ENCODE measurements around the gene SREBF1. TPM values are rescaled to one million over a fixed set of nuclear protein-coding genes. Genes with fewer than 3 reads are reported as not detected.

Gene SREBF1
- 78.0 and 86.9 TPM in 2 replicates for total RNA-seq
- long read RNA-seq, partial matches to known transcripts = 1 of 2 reads
- long read RNA-seq, other reads (novel, unspliced or antisense) = 1 of 2 reads

DNA sequence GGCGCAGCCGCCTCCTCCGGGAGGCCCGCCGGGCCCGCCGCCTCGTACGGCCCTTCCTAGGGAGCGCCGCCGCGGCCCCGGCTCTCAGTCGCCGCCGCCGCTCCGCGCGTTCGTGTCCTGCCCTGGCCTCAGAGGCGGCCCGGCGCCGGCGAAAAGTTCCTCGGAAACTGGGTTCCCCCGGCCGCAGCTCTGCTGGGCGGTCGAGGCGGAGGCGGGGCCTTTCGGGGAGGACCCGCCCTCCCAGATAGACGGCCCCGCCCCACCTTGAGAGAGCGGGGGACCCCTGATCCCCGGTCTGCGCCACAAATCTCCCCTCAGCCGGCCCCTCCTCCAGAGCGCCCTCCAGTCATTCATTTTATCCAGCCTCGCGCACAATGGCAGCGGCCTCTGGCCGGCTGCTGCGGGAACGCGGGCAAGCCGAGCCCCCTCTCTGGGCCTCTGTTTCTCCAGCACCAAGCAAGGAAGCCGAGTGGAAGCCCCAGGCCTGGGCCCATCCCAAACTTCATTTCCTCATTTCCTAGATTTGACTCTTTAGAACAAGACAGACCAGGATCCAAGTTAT lies at the start of gene SREBF1:
Gene SREBF1, minus strand, starts transcription at position 169 of the 562 bp plus-strand sequence. CDS start 169 bp downstream, outside the sequence.
- Mint-ChIP-seq H3K36me3 (ENCODE audit: unreplicated experiment) (peaks cover 2% of the 10 kb centered on the region), H3K4me1 (ENCODE audit: unreplicated experiment) (peaks cover 73% of the 10 kb centered on the region), H3K27me3 (ENCODE audit: unreplicated experiment) (no peaks in the 10 kb centered on the region), H3K4me3 (ENCODE audit: unreplicated experiment) (peak within 1 kb of the TSS; percentile 80), H3K27ac (ENCODE audit: unreplicated experiment) (peak within 1 kb of the TSS; percentile 96), H3K9me3 (ENCODE audit: unreplicated experiment) (no peaks in the 10 kb centered on the region)
- peak; percentile 87 for DNase-seq (ENCODE audit: extremely low spot score, unreplicated experiment)
- no peak for TF ChIP-seq CTCF (IDR thresholded peaks at IDR 0.05)

DNA sequence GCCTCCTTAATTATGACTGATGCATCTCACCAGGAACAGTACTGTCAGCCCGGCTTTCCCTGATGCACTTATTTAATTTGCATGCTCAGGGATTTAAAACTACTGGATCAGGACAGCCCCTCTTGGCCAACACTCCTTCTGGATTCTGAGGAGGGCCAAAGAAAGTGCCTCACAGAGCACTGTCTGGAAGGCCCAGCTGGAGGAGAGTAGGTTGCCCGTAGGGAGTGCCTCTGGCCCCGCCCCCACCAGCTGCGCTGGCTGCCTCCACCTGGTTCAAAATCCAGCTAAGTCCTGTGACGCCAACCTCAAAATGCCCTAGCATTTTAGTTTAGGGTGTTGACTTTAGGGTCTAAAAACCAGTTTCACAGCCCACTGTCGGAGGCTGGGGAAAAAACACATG lies 49.4 kb upstream of the SREBF1 start:
- H3K27me3 Mint-ChIP-seq (ENCODE audit: unreplicated experiment) = no peaks in the 10 kb centered on the region
- H3K27ac Mint-ChIP-seq (ENCODE audit: unreplicated experiment) = no peak overlapping the region
- peaks cover 42% of the 10 kb centered on the region for H3K36me3 Mint-ChIP-seq (ENCODE audit: unreplicated experiment)
- no peak overlapping the region for H3K4me3 Mint-ChIP-seq (ENCODE audit: unreplicated experiment)
- no peaks in the 10 kb centered on the region for H3K9me3 Mint-ChIP-seq (ENCODE audit: unreplicated experiment)
- no peak for DNase-seq (ENCODE audit: extremely low spot score, unreplicated experiment)
- H3K4me1 Mint-ChIP-seq (ENCODE audit: unreplicated experiment) = peaks cover 12% of the 10 kb centered on the region
- TF ChIP-seq CTCF (IDR thresholded peaks at IDR 0.05) = no peak

DNA sequence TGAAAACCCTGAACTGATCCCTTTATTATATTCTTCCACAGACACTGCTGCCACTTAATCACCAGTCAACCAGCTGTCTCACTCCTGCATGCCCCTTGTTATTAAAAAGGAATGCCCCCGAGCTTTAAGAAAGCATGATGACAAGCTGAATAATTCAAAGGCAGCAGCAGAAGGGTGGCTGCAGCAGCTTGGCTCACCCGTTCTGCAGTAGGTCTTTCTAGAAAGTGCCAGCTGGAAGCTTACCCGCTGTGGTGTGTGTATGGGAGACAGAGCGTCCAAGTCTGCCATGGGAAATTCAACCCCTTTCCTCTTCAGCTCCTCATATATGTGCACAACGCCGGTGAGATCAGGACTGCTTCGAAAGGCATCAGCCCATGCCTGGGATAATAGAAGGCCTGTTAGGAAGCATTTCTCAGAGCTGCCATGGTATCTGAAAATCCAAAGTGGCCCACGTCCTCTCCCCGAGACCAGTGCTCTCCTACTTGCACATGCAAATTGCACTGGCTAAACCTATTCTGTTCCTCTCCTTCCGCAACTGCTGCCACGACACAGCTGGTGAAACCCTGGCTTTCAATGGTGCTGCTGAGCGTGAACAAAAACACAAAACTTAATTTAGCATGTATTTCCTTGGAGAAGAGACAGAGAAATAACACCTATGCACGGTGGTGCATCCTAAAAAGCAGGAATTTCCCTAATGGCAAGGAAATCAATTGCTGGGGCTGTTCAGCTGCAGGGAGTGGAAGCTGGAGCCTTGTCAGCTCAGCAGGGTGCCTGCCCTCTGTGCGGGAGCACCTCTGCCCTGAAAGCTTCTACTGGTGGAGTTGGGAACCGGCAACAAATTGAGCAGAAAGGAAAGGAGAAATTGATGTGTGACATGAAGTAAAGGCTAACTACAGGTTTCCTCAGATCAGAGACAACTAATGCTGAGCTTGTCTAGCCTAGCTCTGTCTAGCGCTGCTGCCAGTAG lies 47.9 kb upstream of the SREBF1 start:
- Mint-ChIP-seq H3K4me3 (ENCODE audit: unreplicated experiment) (no peak overlapping the region), H3K27me3 (ENCODE audit: unreplicated experiment) (no peaks in the 10 kb centered on the region), H3K9me3 (ENCODE audit: unreplicated experiment) (no peaks in the 10 kb centered on the region), H3K4me1 (ENCODE audit: unreplicated experiment) (peaks cover 13% of the 10 kb centered on the region), H3K27ac (ENCODE audit: unreplicated experiment) (no peak overlapping the region), H3K36me3 (ENCODE audit: unreplicated experiment) (peaks cover 39% of the 10 kb centered on the region)
- TF ChIP-seq CTCF (IDR thresholded peaks at IDR 0.05) = no peak
- no peak for DNase-seq (ENCODE audit: extremely low spot score, unreplicated experiment)

DNA sequence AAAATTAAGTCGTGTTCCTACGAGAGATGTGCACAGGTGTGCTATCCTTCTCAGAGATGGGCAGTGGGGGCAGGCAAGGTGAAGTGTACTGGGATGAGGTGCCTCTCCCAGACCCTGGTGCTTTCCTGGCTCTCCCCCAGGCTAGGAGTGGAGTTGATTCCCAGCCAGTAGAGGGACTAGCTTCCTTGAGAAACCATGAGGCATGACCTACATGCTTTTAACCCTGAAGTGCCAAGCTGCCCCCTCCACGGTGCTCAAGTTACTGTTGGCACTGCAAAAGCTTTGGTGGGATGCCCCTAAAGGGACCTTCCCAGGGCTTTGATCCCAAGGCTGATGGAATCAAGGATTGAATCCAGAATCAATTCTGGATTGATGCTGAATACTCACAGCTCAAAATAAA lies 47.0 kb upstream of the SREBF1 start:
- Mint-ChIP-seq H3K36me3 (ENCODE audit: unreplicated experiment) (peaks cover 44% of the 10 kb centered on the region), H3K27ac (ENCODE audit: unreplicated experiment) (no peak overlapping the region), H3K27me3 (ENCODE audit: unreplicated experiment) (no peaks in the 10 kb centered on the region), H3K4me3 (ENCODE audit: unreplicated experiment) (no peak overlapping the region), H3K9me3 (ENCODE audit: unreplicated experiment) (no peaks in the 10 kb centered on the region), H3K4me1 (ENCODE audit: unreplicated experiment) (peaks cover 16% of the 10 kb centered on the region)
- no peak for DNase-seq (ENCODE audit: extremely low spot score, unreplicated experiment)
- no peak for TF ChIP-seq CTCF (IDR thresholded peaks at IDR 0.05)

DNA sequence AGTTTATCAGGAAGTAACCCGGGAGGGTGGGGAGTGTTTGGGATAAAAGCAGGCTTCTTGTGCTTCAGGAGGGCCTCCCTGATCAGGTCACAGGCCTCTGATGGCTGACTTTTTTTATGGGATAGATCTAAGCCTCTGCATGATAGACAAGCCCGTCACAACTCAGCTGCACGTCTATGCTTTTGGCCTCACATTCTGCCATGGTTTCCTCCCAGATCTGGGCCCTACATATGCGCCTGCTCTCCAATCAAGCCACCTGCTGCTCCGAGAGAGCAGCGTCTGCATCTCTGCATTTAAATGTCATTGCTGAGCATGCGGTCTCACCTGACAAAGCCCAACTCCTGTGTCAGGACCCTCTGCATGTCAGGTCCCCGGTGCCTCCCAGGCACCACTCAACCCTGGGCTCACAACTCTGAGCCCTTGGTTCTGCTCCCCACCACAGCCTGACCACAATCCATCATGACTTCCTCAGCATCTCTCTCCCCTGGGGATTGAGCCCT lies 45.3 kb upstream of the SREBF1 start:
- peaks cover 33% of the 10 kb centered on the region for H3K4me1 Mint-ChIP-seq (ENCODE audit: unreplicated experiment)
- H3K27me3 Mint-ChIP-seq (ENCODE audit: unreplicated experiment) = no peaks in the 10 kb centered on the region

More for the DNA sequence above, 45.3 kb upstream of the SREBF1 start:
- no peak for TF ChIP-seq CTCF (IDR thresholded peaks at IDR 0.05)
- no peak overlapping the region for H3K27ac Mint-ChIP-seq (ENCODE audit: unreplicated experiment)
- no peaks in the 10 kb centered on the region for H3K9me3 Mint-ChIP-seq (ENCODE audit: unreplicated experiment)
- H3K36me3 Mint-ChIP-seq (ENCODE audit: unreplicated experiment) = peaks cover 44% of the 10 kb centered on the region
- no peak for DNase-seq (ENCODE audit: extremely low spot score, unreplicated experiment)
- H3K4me3 Mint-ChIP-seq (ENCODE audit: unreplicated experiment) = no peak overlapping the region

Measured in osteocyte (in vitro differentiated cells).